ENCODE data around the gene PON2. TPM values are rescaled to one million over a fixed set of nuclear protein-coding genes. Genes with fewer than 3 reads are reported as not detected.

PON2 gene
- total and polyA plus RNA-seq, 11 donors = 16.6 to 50.6 (median 30.5) TPM

- TF ChIP-seq, protein P1, sequence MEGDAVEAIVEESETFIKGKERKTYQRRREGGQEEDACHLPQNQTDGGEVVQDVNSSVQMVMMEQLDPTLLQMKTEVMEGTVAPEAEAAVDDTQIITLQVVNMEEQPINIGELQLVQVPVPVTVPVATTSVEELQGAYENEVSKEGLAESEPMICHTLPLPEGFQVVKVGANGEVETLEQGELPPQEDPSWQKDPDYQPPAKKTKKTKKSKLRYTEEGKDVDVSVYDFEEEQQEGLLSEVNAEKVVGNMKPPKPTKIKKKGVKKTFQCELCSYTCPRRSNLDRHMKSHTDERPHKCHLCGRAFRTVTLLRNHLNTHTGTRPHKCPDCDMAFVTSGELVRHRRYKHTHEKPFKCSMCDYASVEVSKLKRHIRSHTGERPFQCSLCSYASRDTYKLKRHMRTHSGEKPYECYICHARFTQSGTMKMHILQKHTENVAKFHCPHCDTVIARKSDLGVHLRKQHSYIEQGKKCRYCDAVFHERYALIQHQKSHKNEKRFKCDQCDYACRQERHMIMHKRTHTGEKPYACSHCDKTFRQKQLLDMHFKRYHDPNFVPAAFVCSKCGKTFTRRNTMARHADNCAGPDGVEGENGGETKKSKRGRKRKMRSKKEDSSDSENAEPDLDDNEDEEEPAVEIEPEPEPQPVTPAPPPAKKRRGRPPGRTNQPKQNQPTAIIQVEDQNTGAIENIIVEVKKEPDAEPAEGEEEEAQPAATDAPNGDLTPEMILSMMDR (IDR thresholded peaks at IDR 0.05) = no peak
- no peak for TF ChIP-seq POLR2A (IDR thresholded peaks at IDR 0.05)
- Histone ChIP-seq H3K36me3 (peaks cover 0 to 4% (median 0%) of the 10 kb centered on the region in 9 donors), H3K4me3 (no peak overlapping the region), H3K27ac (no peak overlapping the region), H3K27me3 (no peaks in the 10 kb centered on the region), H3K4me1 (no peaks in the 10 kb centered on the region), H3K9me3 (peaks cover 0 to 14% (median 0%) of the 10 kb centered on the region in 12 donors)
- no peak for DNase-seq
- 86 to 91% (median 89%) methylated on average over 18 of the region's 18 CpGs for WGBS, 4 donors
- ATAC-seq = no peak
- intact Hi-C loops (cut with DNase I) = no loop called here
These were observed 58.0 kb downstream of the PON2 start for GRCh38 chr7:95376632-95377400.

DNA sequence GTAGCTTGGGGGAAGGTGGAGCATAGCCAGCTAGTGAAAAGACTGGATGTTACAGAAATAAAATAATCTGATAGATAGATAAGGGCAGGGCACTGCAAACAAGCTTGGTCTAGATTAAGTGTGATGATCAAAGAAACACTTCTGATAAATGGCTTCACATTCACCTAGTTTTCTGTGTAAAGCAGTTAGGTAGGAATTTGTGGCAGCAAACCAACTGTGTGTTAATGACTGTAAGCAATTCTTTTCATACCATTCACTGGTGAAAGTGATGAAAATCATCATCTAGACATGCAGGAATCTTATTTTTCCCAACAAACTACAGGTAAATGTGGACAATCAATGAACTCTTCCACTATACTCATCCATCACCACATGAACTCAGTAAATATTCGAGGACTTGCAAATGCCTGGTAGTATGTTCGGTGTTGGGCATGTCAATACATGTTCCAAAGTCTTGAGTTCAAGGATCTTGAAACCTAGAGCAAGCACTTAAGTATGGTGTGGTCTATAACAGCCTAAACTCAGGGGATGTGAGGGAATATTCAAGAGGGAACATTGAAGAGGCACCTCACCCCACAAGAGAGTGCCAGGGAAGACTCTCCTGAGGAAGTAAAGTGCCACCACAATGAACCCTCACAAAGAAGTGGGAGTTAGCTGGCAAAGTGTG, 59.1 kb downstream of the PON2 start:
- H3K27me3 ChIP-seq = no peaks in the 10 kb centered on the region
- H3K27ac ChIP-seq = no peak overlapping the region
- peaks cover 0 to 12% (median 0%) of the 10 kb centered on the region in 12 donors for H3K9me3 ChIP-seq
- intact Hi-C loops (cut with DNase I) = no loop called here
- TF ChIP-seq, protein P1 (IDR thresholded peaks at IDR 0.05) = no peak
- TF ChIP-seq POLR2A (IDR thresholded peaks at IDR 0.05) = no peak
- no peak for DNase-seq
- no peaks in the 10 kb centered on the region for H3K4me1 ChIP-seq
- H3K36me3 ChIP-seq = peaks cover 0 to 4% (median 0%) of the 10 kb centered on the region in 9 donors
- no peak for ATAC-seq
- no peak overlapping the region for H3K4me3 ChIP-seq
- WGBS, 4 donors = 80 to 96% (median 94%) methylated on average over 2 of the region's 2 CpGs

- TF ChIP-seq, protein P1 (IDR thresholded peaks at IDR 0.05) = no peak
- no peak for TF ChIP-seq POLR2A (IDR thresholded peaks at IDR 0.05)
- Histone ChIP-seq H3K9me3 (no peaks in the 10 kb centered on the region), H3K36me3 (peaks cover 0 to 4% (median 0%) of the 10 kb centered on the region in 9 donors), H3K27me3 (no peaks in the 10 kb centered on the region), H3K27ac (no peak overlapping the region), H3K4me3 (no peak overlapping the region), H3K4me1 (no peaks in the 10 kb centered on the region)
- ATAC-seq (no peak), DNase-seq (no peak)
- intact Hi-C loops (cut with DNase I) = no loop called here
- 77 to 83% (median 82%) methylated on average over 4 of the region's 4 CpGs for WGBS, 4 donors
These were observed 61.5 kb downstream of the PON2 start for GRCh38 chr7:95373323-95373722.

DNA sequence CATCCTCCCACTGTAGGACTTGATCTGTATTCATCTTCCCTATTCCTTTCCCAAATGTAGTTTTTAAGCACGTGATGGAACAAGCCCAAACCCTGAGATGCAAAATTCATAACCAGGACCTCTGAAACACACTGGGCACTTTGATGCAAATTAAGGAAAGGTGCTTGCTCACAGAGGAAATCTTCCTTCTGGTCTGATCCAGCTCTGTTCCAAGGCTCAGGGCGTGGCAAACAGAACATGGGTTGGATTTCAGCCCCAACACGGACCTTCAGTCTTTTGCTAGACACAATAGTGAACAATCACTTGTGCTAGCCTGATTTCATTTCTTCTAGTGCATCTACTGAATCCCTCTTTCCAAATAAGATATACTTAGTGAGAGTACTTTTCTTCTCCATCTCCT, 66.6 kb downstream of the PON2 start:
- intact Hi-C loops (cut with DNase I) = no loop called here
- H3K4me3 ChIP-seq = no peak overlapping the region
- no peak for DNase-seq
- H3K9me3 ChIP-seq = no peaks in the 10 kb centered on the region
- no peak overlapping the region for H3K27ac ChIP-seq
- no peaks in the 10 kb centered on the region for H3K4me1 ChIP-seq
- H3K27me3 ChIP-seq = no peaks in the 10 kb centered on the region
- no peak for ATAC-seq
- WGBS, 4 donors = 85 to 90% (median 88%) methylated on average over 3 of the region's 3 CpGs
- no peak for TF ChIP-seq POLR2A (IDR thresholded peaks at IDR 0.05)
- TF ChIP-seq, protein P1 (IDR thresholded peaks at IDR 0.05) = no peak
- peaks cover 0 to 3% (median 0%) of the 10 kb centered on the region in 9 donors for H3K36me3 ChIP-seq

Data from heart left ventricle (tissue), 16 donors.